Fibroblast of skin of right quadriceps (primary cell): ENCODE data around the gene STK10.
A peak's percentile ranks its signal among the peaks of the same experiment; 100 is the strongest.
"Not testable (repeated sequence)": the region's sequence is repeated elsewhere in the genome, so short reads cannot be mapped to it uniquely, and the experiment has no call there.

Source experiments
- DNase-seq: peaks from one replicate; pipeline ENCODE4 v3.0.0-alpha.2; 2013

The STK10 gene

GRCh38 chr5:172188033-172188892 is at the start of gene STK10:
Gene STK10, minus strand, starts transcription at chr5:172188224. Its CDS starts 182 bp downstream, at chr5:172188042.
- peak; percentile 93 for DNase-seq

GRCh38 chr5:172235827-172236736 is 48.1 kb upstream of the STK10 start:
- DNase-seq: peak; percentile 9

GRCh38 chr5:172235132-172235780 is 47.2 kb upstream of the STK10 start:
- DNase-seq: peak; percentile 5

GRCh38 chr5:172234031-172234430 is 46.0 kb upstream of the STK10 start:
- DNase-seq: no peak

GRCh38 chr5:172229904-172230303 is 41.9 kb upstream of the STK10 start:
- no peak for DNase-seq

GRCh38 chr5:172224996-172225395 is 37.0 kb upstream of the STK10 start:
- DNase-seq: no peak

GRCh38 chr5:172223901-172224873 is 36.2 kb upstream of the STK10 start:
- no peak for DNase-seq

GRCh38 chr5:172219296-172219695 is 31.3 kb upstream of the STK10 start:
- DNase-seq: no peak

- no peak for DNase-seq
Measured at GRCh38 chr5:172216345-172216744, 28.3 kb upstream of the STK10 start.

GRCh38 chr5:172213126-172213525 is 25.1 kb upstream of the STK10 start:
- no peak for DNase-seq

- DNase-seq: no peak
Measured at GRCh38 chr5:172211676-172212075, 23.7 kb upstream of the STK10 start.

- DNase-seq: no peak
Measured at GRCh38 chr5:172209714-172210113, 21.7 kb upstream of the STK10 start.

- DNase-seq: no peak
Measured at GRCh38 chr5:172207511-172207910, 19.5 kb upstream of the STK10 start.

GRCh38 chr5:172205984-172206383 is 18.0 kb upstream of the STK10 start:
- not testable (repeated sequence) for DNase-seq

- DNase-seq: no peak
Measured at GRCh38 chr5:172200476-172200875, 12.5 kb upstream of the STK10 start.

- DNase-seq: no peak
Measured at GRCh38 chr5:172199446-172199845, 11.4 kb upstream of the STK10 start.

- DNase-seq: not testable (repeated sequence)
Measured at GRCh38 chr5:172197775-172198174, 9.8 kb upstream of the STK10 start.

- no peak for DNase-seq
Measured at GRCh38 chr5:172194985-172195774, 7.2 kb upstream of the STK10 start.

GRCh38 chr5:172193872-172194271 is 5.8 kb upstream of the STK10 start, which contains the start of gene EFCAB9:
Gene EFCAB9, plus strand, starts transcription at chr5:172194172. Its CDS starts 1 bp downstream, at chr5:172194173.
- no peak for DNase-seq

GRCh38 chr5:172189693-172190296 is 1.8 kb upstream of the STK10 start:
- DNase-seq: no peak
